Right lobe of liver (tissue), 4 donors: ENCODE measurements around the gene ATP1A2.

Experiments
- POLR2A ChIP-seq: fragments of 450-650 bp; IDR thresholded peaks from one replicate; pipeline ENCODE4 v1.6.1; 2017; ENCODE audit warnings: antibody characterized with exemption, mild to moderate bottlenecking
- TF ChIP-seq, protein P1 (sequence below), 4 donors: fragments of 200-600 bp in 3 of 4; fragments of 450-650 bp in 1 of 4; IDR thresholded peaks; one replicate each; pipeline versions ENCODE4 v1.5.1 to v1.8.0; 2016 to 2022; ENCODE audit warnings: antibody characterized with exemption in 4 of 4, mild to moderate bottlenecking in 2 of 4
- donor health status: DM: no; HTN: no; CAD: no.
- donor health status: DM: no; HTN: no; CAD: no.
- donor health status: DM: no; HTN: yes; CAD: no.

DNA sequence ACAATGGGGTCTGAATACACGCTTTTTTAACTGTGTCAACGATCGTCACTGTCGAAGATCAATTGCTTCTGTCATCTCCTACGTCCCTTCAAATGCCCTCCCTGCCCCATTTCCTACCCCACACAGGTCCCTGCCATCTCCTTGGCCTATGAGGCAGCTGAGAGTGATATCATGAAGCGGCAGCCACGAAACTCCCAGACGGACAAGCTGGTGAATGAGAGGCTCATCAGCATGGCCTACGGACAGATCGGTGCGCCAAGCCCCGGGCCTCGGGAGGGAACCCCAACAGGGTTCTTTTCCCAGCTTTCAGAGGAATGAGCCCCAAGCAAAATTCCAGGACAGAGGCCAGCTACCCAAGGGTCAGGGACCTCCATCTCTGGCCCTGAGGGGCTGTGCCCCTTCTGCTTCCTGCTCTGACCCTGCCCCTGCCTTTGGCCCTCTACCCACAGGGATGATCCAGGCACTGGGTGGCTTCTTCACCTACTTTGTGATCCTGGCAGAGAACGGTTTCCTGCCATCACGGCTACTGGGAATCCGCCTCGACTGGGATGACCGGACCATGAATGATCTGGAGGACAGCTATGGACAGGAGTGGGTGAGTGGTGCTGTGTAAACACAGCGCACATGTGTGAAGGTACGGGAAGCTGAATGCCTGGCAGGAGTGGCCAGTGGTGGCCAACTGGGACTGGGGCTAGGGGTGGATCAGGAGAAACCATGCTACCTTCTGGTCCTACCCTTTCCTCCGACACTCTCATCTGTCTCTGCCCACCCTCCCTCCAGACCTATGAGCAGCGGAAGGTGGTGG, 20.8 kb downstream of the ATP1A2 start:
- TF ChIP-seq, protein P1, sequence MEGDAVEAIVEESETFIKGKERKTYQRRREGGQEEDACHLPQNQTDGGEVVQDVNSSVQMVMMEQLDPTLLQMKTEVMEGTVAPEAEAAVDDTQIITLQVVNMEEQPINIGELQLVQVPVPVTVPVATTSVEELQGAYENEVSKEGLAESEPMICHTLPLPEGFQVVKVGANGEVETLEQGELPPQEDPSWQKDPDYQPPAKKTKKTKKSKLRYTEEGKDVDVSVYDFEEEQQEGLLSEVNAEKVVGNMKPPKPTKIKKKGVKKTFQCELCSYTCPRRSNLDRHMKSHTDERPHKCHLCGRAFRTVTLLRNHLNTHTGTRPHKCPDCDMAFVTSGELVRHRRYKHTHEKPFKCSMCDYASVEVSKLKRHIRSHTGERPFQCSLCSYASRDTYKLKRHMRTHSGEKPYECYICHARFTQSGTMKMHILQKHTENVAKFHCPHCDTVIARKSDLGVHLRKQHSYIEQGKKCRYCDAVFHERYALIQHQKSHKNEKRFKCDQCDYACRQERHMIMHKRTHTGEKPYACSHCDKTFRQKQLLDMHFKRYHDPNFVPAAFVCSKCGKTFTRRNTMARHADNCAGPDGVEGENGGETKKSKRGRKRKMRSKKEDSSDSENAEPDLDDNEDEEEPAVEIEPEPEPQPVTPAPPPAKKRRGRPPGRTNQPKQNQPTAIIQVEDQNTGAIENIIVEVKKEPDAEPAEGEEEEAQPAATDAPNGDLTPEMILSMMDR (IDR thresholded peaks at IDR 0.05), result no peak
- TF ChIP-seq POLR2A, result no peak
